ENCODE data around the gene POLDIP2. TPM values are rescaled to one million over a fixed set of nuclear protein-coding genes. Genes with fewer than 3 reads are reported as not detected.

POLDIP2 gene
- 89.3 TPM for polyA plus RNA-seq (2013, experiment 1 of 2; ENCODE audit: insufficient read length)
- 90.6 TPM for polyA plus RNA-seq (2013, experiment 2 of 2; ENCODE audit: insufficient read length)

GRCh38 chr17:28357061-28357900 is at the start of gene POLDIP2:
POLDIP2 (minus strand) TSS chr17:28357527; CDS start chr17:28357448, 79 bp downstream.
- peak; percentile 95 for DNase-seq

GRCh38 chr17:28406473-28406814 is 49.1 kb upstream of the POLDIP2 start:
- DNase-seq: no peak

DNA sequence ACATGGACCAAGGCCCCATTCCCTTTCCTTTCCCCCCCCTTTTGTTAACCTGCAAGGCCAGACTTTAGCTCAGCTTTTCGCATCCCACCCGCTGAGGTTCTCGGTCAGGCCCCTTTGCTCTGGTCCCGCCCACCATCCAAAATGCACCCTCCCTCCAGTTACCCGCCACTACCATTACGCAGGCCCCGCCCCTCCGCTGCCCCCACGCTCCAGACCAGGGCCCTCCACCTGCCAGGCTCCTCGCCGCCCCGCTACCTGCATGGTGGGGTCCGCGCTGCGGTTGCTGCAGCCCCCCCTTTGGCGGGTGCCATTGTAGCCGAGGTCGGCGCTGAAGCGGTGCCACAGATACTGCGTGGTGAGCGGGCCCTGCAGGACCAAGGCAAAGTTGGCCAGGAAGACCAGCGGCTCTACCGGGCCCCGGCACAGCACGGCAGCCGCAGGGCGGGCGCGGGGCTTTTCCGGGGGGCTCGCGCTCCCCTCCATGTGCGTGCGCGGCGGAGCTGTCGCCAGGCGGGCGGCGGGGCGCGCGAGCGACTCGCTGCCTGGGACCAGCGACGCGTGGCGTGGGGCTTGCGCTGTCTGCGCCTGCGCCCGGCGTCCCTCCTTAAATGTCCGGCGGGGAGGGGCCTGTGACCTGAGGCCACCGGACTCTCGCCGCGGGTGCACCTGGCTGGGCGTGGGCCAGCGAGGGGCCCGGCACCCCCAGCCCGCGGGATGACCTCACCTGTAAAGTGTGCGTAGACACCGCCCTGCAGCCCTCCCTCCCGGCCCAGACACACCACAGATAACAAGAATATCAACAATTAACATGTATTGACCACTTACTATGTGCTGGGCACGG is 48.5 kb upstream of the POLDIP2 start, which contains the start of gene SLC46A1:
SLC46A1 (minus strand) TSS at position 581 of the 841 bp plus-strand sequence; CDS start at position 483, 98 bp downstream.
- DNase-seq: no peak

DNA sequence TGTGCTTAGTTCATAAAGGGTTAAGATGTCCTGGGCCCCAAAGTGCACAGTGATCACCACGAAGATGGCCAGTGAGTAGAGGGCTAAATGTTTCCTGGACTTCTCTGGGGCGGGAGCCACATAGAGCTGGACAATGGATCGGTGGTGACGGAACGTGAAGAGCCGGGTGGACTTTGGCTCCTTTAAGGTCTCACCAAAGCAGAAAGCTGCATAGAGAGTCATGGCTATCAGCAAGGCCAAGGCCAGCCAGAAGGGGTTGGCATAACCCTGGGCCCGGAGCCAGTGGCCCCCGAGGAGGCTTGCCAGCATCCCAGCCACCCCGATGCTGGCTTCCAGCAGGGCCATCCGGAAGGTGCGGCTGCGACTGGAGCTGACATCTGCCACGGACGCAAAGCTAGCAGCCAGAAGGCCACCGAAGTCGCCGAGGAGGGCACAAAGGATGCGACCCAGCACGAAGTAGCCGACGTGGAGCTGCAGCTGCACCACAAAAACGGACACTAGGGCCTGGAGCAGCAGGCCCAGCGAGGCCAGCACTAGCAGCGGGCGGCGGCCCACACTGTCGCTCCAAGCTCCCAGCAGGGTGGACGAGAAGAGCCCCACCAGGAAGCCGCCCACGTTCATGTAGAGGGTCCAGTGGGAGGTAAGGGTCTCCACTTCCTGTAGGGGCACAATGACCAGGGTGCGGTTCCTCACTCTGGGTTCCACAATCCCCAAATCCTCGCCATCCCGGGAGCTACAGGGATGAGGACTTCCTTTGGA is 47.7 kb upstream of the POLDIP2 start:
- DNase-seq: no peak

GRCh38 chr17:28404461-28404811 is 47.1 kb upstream of the POLDIP2 start:
- DNase-seq: no peak

GRCh38 chr17:28404007-28404406 is 46.7 kb upstream of the POLDIP2 start:
- no peak for DNase-seq

DNA sequence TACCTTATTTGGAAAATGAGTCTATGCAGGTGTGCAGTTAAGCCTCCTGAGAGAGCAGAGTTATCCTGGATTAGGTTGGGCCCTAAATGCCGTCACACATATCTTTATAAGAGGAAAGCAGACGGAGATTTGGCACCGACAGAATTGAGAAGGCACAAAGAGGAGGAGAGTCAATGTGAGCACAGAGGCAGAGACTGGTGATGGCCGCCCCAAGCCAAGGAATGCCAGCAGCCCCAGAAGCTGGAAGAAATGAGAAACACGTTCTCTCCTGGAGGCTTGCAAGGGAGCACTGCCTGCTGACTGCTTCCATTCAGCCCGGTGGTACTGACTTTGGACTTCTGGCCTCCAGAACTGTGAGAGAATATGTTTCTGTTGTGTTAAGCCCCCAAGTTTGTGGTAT is 45.5 kb upstream of the POLDIP2 start:
- no peak for DNase-seq

DNA sequence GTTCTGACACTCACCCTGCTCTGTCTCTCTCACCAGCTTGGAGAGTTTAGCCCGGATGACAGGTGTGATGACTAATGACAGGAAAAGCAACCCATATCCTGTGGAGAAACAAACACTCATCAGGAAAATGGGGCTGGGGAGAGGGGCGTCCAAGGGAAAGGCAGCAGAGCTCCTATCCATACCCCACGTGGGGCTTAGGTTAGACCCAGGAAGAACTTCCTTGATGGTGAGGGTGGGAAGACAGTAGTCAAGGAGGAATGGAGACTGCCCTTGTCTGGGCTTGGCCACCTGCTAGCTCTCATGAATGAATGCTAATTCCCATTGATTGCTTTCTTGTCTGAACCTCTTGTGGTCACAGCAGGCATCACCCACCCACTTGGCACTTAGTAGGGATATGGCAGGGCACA is 44.9 kb upstream of the POLDIP2 start:
- DNase-seq: no peak

DNA sequence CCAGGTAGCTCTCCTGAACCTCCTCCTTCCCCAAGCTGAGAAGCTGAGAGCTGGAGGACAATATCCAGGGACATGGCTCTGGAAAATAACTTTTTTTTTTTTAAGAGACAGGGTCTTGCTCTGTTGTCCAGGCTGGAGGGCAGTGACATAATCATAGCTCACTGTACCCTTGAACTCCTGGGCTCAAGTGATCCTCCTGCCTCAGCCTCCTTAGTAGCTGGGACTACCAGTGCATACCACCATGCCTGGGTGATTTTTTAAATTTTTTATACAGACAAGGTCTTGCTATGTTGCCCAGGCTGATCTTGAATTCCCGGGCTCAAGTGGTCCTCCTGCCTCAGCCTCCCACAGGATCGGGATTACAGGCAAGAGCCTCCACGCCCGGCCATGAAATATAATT is 42.5 kb upstream of the POLDIP2 start:
- no peak for DNase-seq

DNA sequence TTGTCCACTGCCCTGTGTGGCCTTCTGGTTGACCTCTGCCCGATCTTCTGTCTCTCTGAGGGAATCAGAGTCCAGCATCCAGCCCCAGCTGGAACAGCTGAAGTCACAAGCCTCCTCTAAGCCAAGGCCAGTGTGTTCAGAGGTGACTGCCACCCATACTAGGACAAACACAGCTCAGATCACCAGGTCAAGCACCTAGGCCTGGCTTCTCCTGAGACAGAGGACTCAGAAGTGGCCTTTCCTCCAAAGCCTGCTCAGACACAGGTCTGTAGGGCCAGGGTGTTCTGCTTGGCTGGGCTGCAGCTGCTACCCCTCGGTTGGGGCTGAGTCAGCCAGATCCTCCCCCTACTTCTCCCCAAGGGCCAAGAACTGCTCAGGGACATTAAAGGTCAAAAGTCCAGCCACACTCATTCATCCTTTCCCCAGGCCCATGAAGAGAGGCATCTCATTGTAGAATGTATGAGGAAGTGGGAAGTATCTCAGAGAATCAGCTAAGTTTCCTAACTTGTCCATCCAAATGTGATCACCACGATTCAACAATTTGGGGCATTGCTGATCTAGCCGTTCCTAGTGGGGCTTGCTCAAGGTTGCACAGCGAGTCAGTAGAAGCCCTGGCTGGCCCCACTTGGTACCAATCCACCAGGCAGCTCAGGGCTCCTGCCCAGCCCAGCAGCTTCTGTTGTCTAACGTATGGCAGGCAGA is 41.1 kb upstream of the POLDIP2 start:
- no peak for DNase-seq

DNA sequence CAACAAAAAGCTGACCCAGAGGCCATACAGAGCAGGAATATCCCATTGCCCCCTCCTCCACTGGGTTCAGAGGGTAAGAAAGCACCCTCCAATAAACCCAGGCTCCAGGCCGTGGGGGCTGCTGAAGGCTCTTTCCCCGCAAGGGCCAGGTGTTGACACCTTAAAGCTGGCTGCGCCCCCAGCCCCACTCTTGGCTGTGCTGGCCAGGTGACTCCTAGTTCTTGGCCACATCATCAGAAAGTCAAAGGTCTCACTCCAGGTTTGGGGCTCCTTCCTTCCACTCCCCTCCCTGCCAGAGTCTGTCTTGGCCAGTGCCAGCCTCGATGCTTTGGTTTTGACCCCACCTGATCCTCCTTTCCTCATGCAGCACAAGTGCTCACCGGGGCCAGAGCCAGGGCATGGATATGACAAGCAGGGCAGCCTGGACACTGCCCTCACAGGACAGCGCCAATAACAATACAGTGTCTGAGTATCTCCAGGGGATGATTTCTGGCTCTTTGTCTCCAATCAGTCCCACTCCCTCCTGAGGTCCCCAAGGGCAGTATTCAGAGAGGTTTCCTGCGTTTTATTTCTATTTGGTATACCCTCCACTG is 40.5 kb upstream of the POLDIP2 start:
- no peak for DNase-seq

DNA sequence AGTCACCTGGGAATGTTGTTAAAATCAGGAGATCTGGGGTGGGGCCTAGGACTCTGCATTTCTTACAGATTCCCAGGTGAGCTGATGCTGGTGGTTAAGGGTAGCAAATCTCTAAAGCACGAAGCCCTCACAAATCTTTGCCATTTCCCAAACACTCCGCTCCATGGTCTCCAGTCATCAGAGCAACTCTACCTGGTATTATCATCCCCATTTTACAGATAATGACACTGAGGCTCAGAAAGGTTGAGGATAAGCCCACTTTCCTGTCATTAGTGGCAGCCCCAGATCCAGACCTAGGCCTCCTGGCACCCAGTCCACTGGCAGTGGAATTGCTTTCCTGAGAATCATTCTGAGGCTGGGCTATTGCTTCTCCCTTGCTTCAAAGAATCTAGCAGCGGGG is 39.9 kb upstream of the POLDIP2 start:
- no peak for DNase-seq

DNA sequence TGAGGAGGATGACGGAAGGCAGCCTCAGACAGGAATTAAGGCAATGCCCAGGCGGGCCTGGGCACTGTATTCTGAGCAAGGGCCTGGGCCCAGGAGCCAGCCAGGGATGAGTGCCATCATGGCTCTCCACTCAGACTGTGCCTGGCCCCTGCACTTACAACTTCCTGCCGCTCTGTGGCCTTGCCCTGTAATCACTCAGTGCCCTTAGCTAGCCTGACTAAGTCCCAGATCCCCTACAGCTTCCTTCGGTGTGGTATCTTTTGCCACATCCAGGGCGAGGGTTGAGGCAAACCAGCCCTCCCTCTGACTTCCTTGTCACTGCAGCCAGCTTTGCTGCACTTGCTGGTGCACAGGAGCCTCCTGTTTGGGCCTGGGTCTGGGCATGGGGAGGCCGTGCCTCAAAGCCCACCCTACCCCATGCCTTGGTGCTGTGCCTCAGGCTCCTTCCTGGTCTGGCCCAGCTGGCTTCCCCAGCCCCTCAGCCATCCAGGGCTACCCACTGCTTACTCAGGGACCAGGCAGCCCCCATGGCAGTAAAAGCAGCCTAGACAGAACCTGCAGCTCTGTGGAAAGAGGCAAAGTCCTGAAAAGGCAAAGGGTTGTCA is 39.4 kb upstream of the POLDIP2 start:
- DNase-seq: no peak

DNA sequence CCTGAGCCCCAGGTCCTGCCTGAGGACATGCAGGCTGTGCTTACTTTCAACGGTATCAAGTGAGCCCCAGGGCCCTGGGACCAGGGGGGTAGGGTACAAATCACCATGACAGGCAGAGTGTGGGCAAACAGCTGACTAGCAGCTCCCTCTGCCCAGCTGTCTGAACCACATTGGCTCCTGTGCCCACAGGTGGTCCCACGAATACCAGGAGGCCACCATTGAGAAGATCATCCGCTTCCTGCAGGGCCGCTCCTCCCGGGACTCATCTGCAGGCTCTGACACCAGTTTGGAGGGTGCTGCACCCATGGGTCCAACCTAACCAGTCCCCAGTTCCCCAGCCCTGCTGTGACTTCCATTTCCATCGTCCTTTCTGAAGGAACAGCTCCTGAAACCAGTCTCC is 38.6 kb upstream of the POLDIP2 start:
- DNase-seq: no peak

DNA sequence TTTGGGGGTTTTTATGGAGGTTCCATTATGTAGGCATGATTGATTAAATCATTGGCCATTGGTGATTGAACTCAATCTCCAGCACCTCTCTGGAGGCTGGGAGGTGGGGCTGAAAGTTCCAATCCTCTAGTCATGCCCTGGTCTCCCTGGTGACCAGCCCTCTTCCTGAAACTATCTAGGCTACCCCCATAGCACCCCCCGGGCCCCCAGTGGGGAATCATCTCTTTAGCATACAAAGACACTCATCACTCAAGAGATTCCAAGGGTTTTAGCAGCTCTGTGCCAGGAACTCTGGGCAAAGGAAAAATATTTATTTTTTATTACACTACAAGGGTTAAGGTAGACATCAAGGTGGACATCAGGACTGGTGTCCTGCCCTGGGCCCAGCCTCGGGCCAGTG is 38.1 kb upstream of the POLDIP2 start:
- DNase-seq: no peak

GRCh38 chr17:28394337-28395116 is 37.2 kb upstream of the POLDIP2 start:
- DNase-seq: peak; percentile 15

DNA sequence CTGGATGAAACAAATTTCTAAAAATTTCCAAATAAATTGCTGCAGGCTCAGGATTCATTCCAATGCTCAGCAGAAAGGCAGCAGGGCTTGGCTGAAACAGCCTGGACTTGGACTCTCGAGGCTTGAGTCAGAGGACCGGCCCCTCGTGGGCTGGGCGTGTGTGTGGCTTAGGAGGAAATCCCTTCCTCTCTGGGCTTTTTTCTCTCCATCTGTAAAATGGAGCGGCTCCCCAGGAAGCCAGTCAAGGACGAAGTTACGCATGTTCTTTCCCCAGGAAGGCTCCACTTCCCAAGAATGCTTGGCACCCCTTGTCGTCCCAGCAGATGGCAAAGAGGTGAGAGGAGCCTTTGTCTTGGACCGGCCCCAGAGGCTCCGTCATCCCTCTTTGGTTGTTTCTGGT is 35.2 kb upstream of the POLDIP2 start:
- DNase-seq: no peak

GRCh38 chr17:28391401-28391800 is 34.1 kb upstream of the POLDIP2 start:
- no peak for DNase-seq

- no peak for DNase-seq
Measured at GRCh38 chr17:28390984-28391383, 33.7 kb upstream of the POLDIP2 start.

DNA sequence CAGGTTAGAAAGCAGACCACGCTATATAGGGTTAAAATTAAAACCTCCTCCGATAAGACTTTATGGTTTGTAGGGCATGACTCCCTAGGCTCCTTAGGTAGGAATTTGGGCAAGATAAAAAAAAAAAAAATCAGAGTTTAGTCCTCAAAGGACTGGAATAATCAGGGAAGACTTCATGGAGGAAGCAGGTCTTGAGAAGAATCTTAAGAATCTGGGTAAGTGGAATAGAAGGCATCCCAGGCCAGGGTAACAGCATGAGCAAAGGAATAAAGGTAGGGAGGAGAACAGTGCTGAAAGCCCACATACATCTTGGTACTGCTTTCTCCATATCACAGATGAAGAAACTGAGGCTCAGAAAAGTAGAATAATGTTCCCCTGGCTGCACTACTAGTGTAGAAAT is 33.2 kb upstream of the POLDIP2 start:
- no peak for DNase-seq

GRCh38 chr17:28390141-28390540 is 32.8 kb upstream of the POLDIP2 start:
- no peak for DNase-seq
